H1 (cell line): ENCODE measurements around the gene RAD51B. TPM values are rescaled to one million over a fixed set of nuclear protein-coding genes. Genes with fewer than 3 reads are reported as not detected.
A peak's percentile ranks its signal among the peaks of the same experiment; 100 is the strongest.

Source experiments
- CHD7 ChIP-seq: fragments of 300-600 bp; sonication (generic); IDR thresholded peaks from 2 replicates; pipeline ENCODE4 v1.7.1; 2012; ENCODE audit warnings: low read length, moderate library complexity, mild to moderate bottlenecking, inconsistent platforms; ENCODE audit not compliant: insufficient replicate concordance
- CREB1 ChIP-seq: IDR thresholded peaks from 2 replicates; pipeline ENCODE4 v1.6.1; 2012; ENCODE audit warnings: inconsistent platforms
- CTCF ChIP-seq, 3 experiments: IDR thresholded peaks; 1 replicate in 2 of 3; 2 replicates in 1 of 3; pipeline versions ENCODE4 v1.5.1 to v1.6.1; 2011; ENCODE audit warnings: low read length in 3 of 3, mild to moderate bottlenecking in 3 of 3, inconsistent platforms in 2 of 3, low read depth in 1 of 3, moderate library complexity in 1 of 3; ENCODE audit not compliant: insufficient read depth in 1 of 3; ENCODE audit errors: control extremely low read depth in 1 of 3
- JUN ChIP-seq: IDR thresholded peaks from 2 replicates; pipeline ENCODE4 v1.6.1; 2011; ENCODE audit warnings: low read depth, mild to moderate bottlenecking, improper control_type of control experiment, low read length
- RNF2 ChIP-seq: fragments of 200-900, 300-1000 bp; sonication (generic); IDR thresholded peaks from 2 replicates; pipeline ENCODE4 v1.7.1; 2016; ENCODE audit warnings: borderline replicate concordance, low read depth, mild to moderate bottlenecking, antibody characterized with exemption, low read length; ENCODE audit not compliant: poor library complexity, severe bottlenecking; ENCODE audit errors: missing control alignments
- TEAD4 ChIP-seq: IDR thresholded peaks from 2 replicates; pipeline ENCODE4 v1.6.1; 2012; ENCODE audit warnings: low read depth, low read length, inconsistent platforms, mixed read lengths
- polyA plus RNA-seq, 7 experiments: library from polyadenylated mRNA; depleted of rRNA in 3 of 7; stranded (reverse) in 5 of 7; unstranded in 2 of 7; fragments of >200 nt in 5 of 7; fragments of 200-250 nt in 2 of 7; gene quantifications; 1 replicate in 5 of 7; 2 replicates in 1 of 7; 4 replicates in 1 of 7; pipeline versions ENCODE4 v1.2.1 to v1.2.3, GENCODE V29; 2011 to 2013; ENCODE audit warnings: missing spikeins in 2 of 7, mixed read lengths in 2 of 7
- total RNA-seq: library from RNA; stranded (reverse); fragmentation: NEBNext Ultra II Directional; extraction: Animal tissue kit (Norgen Biotek cat#: 25700); gene quantifications from 2 replicates; pipeline ENCODE4 v1.2.1, GENCODE V29; 2021

Gene RAD51B
- total and polyA plus RNA-seq, 2 of the 8 experiments (the other 6 are each of a cell fraction or from before 2014, with no cell fraction given) = 3.9 to 14.9 TPM

GRCh38 chr14:68520637-68521556, 701.3 kb downstream of the RAD51B start (continued):
- TF ChIP-seq CHD7 (no peak), CTCF (IDR thresholded peaks at IDR 0.05; ENCODE audit: control extremely low read depth in 1 of 3, insufficient read depth in 1 of 3, low read depth in 1 of 3, low read length in 3 of 3) (no peak), JUN (peak; percentile 89), CREB1 (peak; percentile 61), RNF2 (no peak), TEAD4 (0 out of 2 replicates have a peak, but pooled peaks have one; percentile 63)
